CD4-positive, alpha-beta T cell treated with Interleukin-17A for 1 hour (primary cell): ENCODE data around the gene HLCS.

Source experiments
- DNase-seq: peaks from one replicate; pipeline ENCODE4 v3.0.0-alpha.2; 2020

HLCS gene

GRCh38 chr21:36803816-36804439 lies 162.5 kb downstream of the HLCS start:
- DNase-seq, result no peak

DNA sequence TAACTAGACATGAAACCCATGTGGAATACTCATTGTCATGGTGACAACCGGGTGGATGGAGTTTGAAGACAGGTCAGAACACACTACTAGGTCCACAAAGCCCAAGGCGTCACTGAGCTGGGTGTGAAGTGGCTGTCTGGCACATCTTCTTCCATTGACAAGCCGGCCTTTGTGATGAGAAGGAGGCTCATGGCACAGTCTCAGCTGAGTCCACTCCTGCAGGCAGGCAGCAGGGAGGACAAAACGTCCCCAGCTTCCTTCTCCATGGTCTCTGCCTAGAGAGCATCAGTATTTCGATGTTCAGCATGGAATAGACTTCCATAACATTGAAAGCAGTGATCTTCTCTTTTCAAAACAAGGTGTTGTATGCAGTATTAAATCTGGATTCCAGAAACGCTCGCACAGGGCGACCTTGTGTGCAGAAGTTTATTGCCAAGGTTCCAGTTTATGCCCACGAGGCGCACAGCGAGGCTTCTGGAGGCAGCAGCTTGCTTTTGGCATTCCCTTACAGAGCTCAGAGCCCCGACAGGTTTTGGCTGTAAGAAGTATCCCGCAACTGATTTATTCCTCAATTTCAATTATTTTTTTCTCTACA lies 163.3 kb downstream of the HLCS start:
- DNase-seq, result no peak

DNA sequence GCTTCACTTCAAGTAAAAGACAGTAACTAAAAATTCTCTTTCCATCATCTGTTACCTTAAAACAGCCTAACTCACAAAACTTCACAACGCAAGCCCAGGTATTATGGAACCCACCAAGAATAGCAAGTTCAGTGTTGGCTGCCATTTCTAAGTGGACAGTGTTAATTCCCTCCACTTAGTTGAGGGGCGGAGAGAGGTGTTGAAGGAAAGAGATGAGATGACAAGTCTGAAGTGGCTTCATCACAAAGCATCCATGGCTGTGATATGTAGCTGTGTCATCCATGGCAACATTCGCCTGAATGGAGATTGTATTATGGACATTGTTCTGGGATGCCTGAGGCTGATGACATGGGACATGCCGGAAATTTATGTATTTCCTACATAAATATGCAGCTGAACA lies 165.7 kb downstream of the HLCS start:
- no peak for DNase-seq

- DNase-seq, result no peak
Observed at GRCh38 chr21:36799869-36800268, 166.6 kb downstream of the HLCS start.

GRCh38 chr21:36798491-36798890 lies 168.0 kb downstream of the HLCS start:
- no peak for DNase-seq

- DNase-seq, result no peak
Observed at GRCh38 chr21:36796070-36796469, 170.4 kb downstream of the HLCS start.

DNA sequence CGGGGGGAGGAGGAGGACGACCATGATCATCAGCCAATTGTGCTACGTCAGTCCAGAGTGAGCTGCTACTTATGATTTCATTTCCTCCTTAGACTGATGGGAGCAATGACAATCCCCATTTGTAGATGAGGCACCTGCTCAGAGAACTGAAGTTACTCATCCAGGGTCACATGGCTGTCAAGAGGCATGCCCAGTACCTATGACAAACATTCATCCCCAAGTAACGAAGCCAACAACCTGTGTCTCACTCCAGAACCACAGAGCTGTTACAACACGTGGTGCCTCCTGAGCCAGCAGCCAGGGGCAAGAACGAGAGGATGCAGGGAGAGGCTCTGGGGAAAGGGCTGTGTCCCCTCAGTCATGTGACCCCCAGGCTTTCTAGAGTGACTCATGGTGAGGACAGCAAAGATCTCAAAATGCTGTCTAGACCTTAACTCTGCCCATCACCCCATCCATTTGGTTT lies 173.9 kb downstream of the HLCS start:
- DNase-seq, result no peak

- DNase-seq, result no peak
Observed at GRCh38 chr21:36791695-36792470, 174.6 kb downstream of the HLCS start.

DNA sequence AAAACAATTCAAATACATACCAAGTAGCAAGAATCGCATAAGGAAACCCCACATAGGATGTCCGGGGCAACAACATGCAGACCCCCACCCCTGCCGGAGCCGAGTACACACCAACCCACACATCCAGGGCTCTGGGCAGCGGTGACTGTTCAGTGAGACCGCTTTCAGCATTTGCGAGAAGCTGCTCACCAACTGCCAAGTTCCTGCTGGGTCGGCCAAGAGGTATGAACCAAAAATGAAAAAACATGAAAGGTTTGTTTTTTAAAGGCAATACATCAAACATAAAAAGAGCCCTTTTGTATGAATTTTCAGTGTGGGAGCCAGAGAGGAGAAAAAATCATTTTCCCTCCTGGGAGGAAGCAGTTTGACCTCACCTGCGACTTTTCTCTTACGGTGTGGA lies 175.3 kb downstream of the HLCS start:
- no peak for DNase-seq

DNA sequence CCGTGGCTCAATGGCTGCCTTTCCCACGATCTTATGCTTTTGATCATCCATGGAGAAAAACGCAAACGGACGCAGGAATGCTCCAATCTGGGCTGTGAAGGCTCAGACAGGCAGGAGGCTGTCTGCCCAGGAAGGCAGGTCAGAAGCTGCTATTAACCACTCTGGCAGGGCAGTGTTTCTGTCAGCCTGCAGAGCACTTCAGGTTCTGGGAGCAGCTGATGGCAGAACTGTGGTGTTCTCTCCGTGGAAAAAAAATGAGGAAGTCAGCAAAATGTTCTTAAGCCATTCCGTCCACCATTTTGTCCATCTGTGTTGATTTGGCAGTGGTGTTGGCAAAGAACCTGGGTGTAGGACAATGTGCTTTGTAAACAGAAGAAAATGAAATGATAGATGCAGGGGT lies 175.9 kb downstream of the HLCS start:
- DNase-seq, result no peak

DNA sequence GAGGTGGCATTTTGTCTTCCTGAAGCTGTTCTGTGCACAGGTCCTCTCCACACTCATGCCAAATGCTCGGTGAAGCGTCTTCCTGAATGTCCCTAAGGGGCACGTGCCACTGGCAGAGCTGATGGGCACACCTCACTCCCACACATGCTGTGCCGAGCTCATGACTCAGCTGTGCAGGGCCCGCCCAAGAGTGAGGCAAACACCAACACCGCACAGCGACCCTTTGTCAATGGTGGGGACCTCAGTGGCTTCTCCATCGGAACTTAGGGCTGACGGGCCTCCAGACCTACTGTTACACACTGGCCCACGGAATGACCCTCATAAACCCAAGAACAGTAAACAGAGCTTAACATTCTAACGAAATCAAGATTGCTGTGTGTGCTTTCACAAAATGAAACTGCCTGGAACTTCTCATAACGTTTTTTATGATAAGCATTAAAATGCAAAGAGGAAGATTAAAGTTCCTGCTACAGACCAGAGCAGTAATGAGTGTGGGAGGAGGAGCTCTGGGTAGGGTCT lies 178.3 kb downstream of the HLCS start:
- no peak for DNase-seq

- no peak for DNase-seq
Observed at GRCh38 chr21:36786186-36786585, 180.3 kb downstream of the HLCS start.

DNA sequence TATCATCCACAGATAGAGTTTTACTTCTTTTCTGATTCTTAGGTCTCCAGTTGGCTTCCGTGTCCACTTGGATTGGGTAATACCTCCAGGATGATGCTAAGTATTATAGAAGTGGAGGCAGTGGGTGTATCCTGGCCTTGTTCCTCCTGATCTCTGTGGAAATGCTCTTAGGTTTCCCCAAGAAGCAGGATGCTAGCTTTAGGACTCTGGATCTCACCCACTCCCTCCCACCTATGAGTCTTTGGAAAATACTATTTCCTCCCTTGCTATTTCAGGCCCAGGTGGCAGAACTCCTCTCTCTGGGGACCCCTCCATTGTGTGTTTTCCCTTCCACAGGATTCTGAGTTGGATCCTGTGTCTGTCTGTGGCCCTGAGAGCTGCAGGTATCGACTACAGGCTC lies 180.9 kb downstream of the HLCS start:
- no peak for DNase-seq

GRCh38 chr21:36784947-36785346 lies 181.5 kb downstream of the HLCS start:
- DNase-seq, result no peak

DNA sequence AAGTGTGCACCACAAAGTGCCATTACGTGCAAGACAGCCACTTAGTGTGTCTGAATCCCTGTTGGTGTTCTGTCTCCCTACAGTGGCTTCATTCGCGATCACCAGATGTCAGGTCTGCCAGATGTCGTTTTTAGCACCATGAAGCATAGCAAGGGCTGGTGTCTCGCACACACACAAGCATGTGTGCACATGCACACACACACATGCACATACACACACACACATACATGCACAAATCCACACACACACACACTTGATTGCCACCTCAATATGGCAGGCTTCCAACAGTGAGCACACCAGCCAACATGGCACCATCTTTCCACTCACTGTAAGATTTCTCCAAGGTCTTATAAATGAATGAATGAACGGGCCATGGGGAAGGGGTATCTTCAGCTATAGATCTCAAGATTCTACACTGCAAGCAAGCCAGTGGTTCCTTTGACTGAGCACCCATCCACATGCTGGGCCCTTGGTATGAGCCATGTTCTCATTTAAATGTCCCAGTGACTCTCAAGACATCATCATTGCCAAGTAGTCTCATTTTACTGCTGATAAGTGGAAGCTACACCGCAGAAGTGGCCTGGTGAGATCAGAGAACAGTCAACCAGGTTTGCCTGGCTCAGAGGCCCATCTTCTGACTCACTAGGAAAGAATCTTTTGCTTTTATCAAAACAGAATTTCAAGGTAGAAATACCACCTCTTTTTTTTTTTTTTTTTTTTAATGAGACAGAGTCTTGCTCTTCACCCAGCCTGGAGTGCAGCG lies 182.7 kb downstream of the HLCS start:
- no peak for DNase-seq

DNA sequence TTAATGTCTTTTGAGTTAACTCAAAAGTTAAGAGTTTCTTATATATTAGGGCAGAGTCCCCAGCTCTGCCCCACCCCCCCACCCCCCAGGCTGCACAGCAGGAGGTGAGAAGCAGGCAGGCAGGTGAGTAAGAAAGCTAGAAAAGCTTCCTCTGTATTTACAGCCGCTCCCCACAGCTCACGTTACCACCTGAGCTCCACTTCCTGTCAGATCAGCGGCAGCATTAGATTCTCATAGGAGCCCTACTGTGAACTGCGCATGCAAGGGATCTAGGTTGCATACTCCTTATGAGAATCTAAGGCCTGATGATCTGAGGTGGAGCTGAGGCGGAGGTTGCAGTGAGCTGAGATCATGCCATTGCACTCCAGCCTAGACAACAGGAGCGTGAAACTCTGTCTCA lies 185.6 kb downstream of the HLCS start:
- DNase-seq, result no peak

DNA sequence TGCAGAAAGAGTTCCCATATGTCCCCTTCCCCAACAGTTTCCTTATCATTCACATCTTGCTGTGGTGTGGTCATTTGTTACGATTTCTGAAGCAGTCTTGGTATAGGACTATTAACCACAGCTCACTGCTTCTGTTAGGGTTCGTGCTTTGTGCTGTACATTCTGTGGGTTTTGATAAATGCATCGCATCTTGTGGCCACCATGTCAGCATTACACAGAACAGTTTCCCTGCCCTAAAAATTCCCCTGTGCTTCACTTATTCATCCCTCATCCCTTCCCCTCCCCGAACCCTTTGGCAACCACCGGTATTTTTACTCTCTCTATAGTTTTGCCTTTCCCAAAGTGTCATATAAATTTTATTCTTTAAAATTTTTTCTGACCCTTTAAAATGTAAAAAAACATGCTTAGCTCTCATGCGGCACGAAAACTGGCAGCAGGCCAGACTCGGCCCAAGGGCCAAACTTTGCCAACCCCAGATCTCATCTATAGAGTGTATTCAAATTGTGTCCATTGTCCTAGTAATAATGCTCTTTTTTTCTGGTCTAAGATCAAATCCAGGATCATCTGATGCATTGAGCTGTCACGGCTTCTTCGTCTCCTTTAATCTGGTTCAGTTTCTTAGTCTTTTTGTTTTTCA lies 189.4 kb downstream of the HLCS start:
- no peak for DNase-seq

DNA sequence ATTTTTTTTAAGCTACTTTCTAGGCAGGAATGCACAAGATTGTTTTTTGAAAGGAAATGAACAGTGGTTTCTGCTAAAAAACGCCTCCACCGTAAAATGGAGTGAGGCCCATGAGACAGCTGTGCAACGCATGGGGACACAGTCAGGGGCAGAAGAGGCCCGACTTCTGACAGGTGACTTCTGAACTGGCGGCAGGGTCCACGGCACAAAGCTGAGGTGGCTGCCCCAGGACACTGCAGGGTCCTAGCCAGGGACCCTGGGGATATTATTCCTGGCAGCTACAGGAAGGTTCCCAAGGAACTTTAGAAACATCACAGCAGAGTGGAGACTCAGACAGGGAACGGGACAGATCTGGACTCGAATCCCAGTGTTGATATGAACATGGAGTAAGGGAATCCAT lies 192.5 kb downstream of the HLCS start:
- DNase-seq, result no peak

DNA sequence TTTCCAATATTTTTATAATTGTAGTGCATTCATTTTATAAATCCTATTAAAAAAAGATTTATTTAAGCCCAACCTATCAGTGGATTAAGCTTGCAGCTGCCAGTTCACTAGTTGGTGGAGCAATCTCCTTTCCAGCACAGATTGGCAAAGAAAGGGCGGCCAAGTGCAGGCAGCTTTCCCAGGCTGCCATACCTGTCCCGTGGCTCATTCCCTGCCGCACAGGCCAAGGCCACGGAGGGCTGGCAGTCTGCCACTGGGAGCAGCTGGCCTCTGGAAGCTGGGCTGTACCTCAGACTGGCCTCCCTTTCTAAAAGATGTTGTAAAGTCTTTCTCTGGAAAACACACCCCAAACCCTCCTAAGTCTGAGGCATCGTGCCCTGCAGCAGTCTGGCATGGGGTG lies 193.4 kb downstream of the HLCS start:
- no peak for DNase-seq

DNA sequence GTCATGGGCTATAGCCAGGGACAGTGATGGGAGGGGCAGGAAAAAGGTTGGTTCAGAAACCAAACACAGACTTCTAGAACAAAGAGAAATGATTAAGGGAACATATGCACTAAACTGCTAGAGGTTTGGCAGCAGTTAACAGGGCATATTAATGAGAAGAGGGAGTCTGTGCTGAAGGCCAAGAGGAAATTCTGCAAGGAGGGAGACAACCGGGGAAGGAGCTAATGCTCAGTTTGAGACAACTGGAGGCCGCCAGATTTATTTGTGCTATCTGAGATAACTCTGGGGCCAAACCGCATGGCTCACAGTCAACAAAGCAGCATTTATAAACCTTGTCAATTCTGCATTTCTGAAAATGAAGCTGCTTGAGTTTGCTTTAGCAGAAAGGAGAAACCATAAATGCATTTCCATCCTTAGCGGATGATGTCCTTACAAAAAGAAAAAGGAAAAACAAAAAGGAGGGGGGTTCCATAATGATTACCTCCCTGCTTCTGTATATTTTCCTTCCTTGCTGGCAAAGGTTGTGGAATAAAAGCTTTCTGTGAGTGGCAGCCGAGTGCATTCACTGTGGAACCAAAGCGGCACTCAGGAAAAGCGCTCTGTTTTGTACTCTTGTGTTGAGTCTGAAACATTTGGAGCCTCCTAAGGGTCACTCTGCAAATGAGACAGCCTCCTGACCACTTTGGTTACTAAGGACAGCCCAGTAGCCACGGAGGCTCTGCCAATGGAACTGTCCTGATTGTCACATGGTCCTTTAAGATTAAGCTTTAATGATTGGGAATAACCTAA lies 197.2 kb downstream of the HLCS start:
- no peak for DNase-seq

DNA sequence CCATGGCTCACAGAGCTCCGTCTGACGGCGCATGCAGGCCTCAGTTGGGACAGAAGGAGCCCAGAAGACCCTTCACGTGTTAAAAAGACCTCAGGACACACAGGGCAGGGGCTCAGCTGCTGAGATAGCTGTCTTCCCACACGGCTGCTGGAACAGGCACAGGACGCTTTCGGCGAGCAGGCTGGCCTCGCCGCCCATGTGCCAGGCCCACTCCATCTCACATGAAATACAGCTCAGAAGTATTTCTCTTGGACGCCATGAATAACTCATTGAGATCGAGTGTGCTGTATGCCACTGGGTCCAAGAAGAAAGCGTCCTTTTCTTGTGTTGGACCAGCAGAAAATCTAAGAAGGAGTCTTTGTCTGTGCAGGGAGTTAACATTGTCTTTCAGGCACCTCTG lies 198.0 kb downstream of the HLCS start:
- DNase-seq, result no peak

DNA sequence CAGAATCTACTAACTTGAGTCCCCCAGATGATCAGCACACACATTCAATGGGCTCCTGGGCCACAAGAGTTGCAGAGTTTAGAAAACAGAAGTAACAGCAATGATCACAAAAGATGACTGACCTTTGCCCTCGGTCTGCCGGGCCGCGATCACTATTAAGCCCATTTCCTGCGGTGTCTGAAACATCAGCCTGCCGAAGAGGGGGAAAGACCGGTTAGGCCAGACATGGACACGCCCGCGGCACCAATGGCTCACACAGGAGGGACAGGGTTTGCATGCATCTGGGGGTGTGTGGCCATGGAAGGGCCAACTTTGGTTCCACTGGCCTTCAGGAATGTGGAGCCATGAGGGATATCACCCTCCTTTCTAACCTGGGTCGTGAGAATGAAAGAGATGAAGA lies 199.4 kb downstream of the HLCS start:
- DNase-seq, result no peak
